ENCODE measurements around the gene GSTCD. TPM values are rescaled to one million over a fixed set of nuclear protein-coding genes. Genes with fewer than 3 reads are reported as not detected.
"Not testable (repeated sequence)": the region's sequence is repeated elsewhere in the genome, so short reads cannot be mapped to it uniquely, and the experiment has no call there.

GSTCD gene
- total RNA-seq, 1 experiment from 2014 or later, result 17.9 TPM

DNA sequence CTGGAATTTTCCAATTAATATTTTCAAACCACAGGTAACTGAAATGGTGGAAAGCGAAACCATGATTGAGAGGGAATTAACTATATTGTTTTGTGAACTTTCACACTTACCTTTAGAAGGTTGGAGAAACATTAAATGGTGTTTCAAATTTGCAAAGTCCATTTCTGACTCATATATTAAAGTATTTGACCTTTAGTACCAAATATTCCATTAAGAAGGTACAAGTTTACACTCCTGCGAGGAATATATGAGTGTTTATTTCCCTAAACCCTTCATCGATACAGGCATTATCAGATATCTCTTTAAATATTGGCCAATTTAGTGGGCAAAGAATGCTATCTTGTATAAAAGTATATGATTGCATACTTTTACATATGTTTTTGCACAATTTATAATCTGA is 142.6 kb downstream of the GSTCD start:
- H2AK5ac ChIP-seq (ENCODE audit: insufficient read length, low read length), result no peak overlapping the region
- WGBS (ENCODE audit: extremely low coverage, insufficient read length, low lambda C conversion rate), result no CpG with 5 or more reads among the region's 3 CpGs
- no peaks in the 10 kb centered on the region for H3K23me2 ChIP-seq (ENCODE audit: insufficient read length, low read depth, low read length, poor library complexity, severe bottlenecking)
- H4K5ac ChIP-seq (ENCODE audit: insufficient read length, low read depth, low read length), result no peak overlapping the region
- no peak for DNase-seq
- H3K79me1 ChIP-seq (ENCODE audit: insufficient read depth, low read depth, low read length, poor library complexity, severe bottlenecking), result no peaks in the 10 kb centered on the region
- H2AFZ ChIP-seq (ENCODE audit: low read length), result no peak overlapping the region
- no peak overlapping the region for H4K8ac ChIP-seq (replicated peaks; ENCODE audit: insufficient read length, low read depth, low read length)
- Mint-ChIP-seq H3K27me3 (ENCODE audit: low read depth) (no peaks in the 10 kb centered on the region), H3K36me3 (ENCODE audit: insufficient read depth in 1 of 3, low read depth in 3 of 3) (peaks cover 7 to 16% (median 10%) of the 10 kb centered on the region in 3 experiments), H3K27ac (no peak overlapping the region), H3K9me3 (peaks cover 12 to 14% of the 10 kb centered on the region in 2 experiments; a peak in 4 of 5 replicates), H3K4me1 (no peaks in the 10 kb centered on the region), H3K4me3 (no peak overlapping the region)
- no peak overlapping the region for H2BK120ac ChIP-seq (ENCODE audit: low read depth, low read length, poor library complexity, severe bottlenecking)
- no peak overlapping the region for H3K23ac ChIP-seq (ENCODE audit: insufficient read length, low read depth, low read length)
- H2BK12ac ChIP-seq (ENCODE audit: insufficient read length, low read depth, low read length), result no peak overlapping the region
- no peak overlapping the region for H3K4ac ChIP-seq (ENCODE audit: low read depth, low read length)
- no peak overlapping the region for H2BK15ac ChIP-seq (ENCODE audit: low read depth, low read length)
- H3K79me2 ChIP-seq (ENCODE audit: insufficient read depth, low read length), result no peaks in the 10 kb centered on the region
- no peak overlapping the region for H3K56ac ChIP-seq (ENCODE audit: insufficient read length, low read depth, low read length)
- no peak overlapping the region for H3T11ph ChIP-seq (ENCODE audit: low read length)
- no peaks in the 10 kb centered on the region for H3K9me3 ChIP-seq (ENCODE audit: control insufficient read depth, low read depth, low read length)
- no peak overlapping the region for H3K27ac ChIP-seq (ENCODE audit: insufficient read length, low read depth, low read length)
- no peak overlapping the region for H2BK5ac ChIP-seq (ENCODE audit: insufficient read length, low read length)
- no peak overlapping the region for H4K91ac ChIP-seq (ENCODE audit: insufficient read length, low read depth, low read length)
- TF ChIP-seq, protein P1, sequence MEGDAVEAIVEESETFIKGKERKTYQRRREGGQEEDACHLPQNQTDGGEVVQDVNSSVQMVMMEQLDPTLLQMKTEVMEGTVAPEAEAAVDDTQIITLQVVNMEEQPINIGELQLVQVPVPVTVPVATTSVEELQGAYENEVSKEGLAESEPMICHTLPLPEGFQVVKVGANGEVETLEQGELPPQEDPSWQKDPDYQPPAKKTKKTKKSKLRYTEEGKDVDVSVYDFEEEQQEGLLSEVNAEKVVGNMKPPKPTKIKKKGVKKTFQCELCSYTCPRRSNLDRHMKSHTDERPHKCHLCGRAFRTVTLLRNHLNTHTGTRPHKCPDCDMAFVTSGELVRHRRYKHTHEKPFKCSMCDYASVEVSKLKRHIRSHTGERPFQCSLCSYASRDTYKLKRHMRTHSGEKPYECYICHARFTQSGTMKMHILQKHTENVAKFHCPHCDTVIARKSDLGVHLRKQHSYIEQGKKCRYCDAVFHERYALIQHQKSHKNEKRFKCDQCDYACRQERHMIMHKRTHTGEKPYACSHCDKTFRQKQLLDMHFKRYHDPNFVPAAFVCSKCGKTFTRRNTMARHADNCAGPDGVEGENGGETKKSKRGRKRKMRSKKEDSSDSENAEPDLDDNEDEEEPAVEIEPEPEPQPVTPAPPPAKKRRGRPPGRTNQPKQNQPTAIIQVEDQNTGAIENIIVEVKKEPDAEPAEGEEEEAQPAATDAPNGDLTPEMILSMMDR (conservative IDR thresholded peaks at IDR 0.05), result no peak
- H3K4me2 ChIP-seq (ENCODE audit: insufficient read depth, insufficient read length, low read length), result no peak overlapping the region
- no peaks in the 10 kb centered on the region for H3K4me1 ChIP-seq (ENCODE audit: insufficient read depth, low read length)
- no peaks in the 10 kb centered on the region for H3K27me3 ChIP-seq (ENCODE audit: insufficient read depth, low read length)
- H3K14ac ChIP-seq (ENCODE audit: insufficient read depth, low read length), result no peak overlapping the region
- no peak overlapping the region for H3K18ac ChIP-seq (ENCODE audit: insufficient read length, low read depth, low read length)
- H3K9ac ChIP-seq (ENCODE audit: extremely low read depth, insufficient read length, low read length), result no peak overlapping the region
- no peak overlapping the region for H2BK20ac ChIP-seq (ENCODE audit: low read depth, low read length, poor library complexity, severe bottlenecking)
- no peaks in the 10 kb centered on the region for H4K20me1 ChIP-seq (ENCODE audit: control insufficient read depth, insufficient read depth, insufficient read length)

DNA sequence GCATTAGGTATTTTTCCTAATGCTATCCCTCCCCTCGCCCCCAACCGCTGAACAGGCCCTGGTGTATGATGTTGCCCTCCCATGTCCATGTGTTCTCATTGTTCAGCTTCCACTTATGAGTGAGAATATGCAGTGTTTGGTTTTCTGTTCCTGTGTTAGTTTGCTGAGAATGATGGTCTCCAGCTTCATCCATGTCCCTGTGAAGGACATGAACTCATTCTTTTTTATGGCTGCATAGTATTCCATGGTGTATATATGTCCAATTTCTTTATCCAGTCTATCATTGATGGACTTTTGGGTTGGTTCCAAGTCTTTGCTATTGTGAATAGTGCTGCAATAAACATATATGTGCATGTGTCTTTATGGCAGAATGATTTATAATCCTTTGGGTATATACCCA is 143.6 kb downstream of the GSTCD start:
- not testable (repeated sequence) for H2BK15ac ChIP-seq (ENCODE audit: low read depth, low read length); H3K4me3 Mint-ChIP-seq; H4K20me1 ChIP-seq (ENCODE audit: control insufficient read depth, insufficient read depth, insufficient read length); H2AFZ ChIP-seq (ENCODE audit: low read length); H2BK12ac ChIP-seq (ENCODE audit: insufficient read length, low read depth, low read length); H3K18ac ChIP-seq (ENCODE audit: insufficient read length, low read depth, low read length); H3K4me1 ChIP-seq (ENCODE audit: insufficient read depth, low read length); H3K9ac ChIP-seq (ENCODE audit: extremely low read depth, insufficient read length, low read length); H3K4ac ChIP-seq (ENCODE audit: low read depth, low read length); H2BK20ac ChIP-seq (ENCODE audit: low read depth, low read length, poor library complexity, severe bottlenecking); H3K4me1 Mint-ChIP-seq; H3K79me1 ChIP-seq (ENCODE audit: insufficient read depth, low read depth, low read length, poor library complexity, severe bottlenecking); H3K14ac ChIP-seq (ENCODE audit: insufficient read depth, low read length); H2BK120ac ChIP-seq (ENCODE audit: low read depth, low read length, poor library complexity, severe bottlenecking); H3K4me2 ChIP-seq (ENCODE audit: insufficient read depth, insufficient read length, low read length); H2BK5ac ChIP-seq (ENCODE audit: insufficient read length, low read length); H4K91ac ChIP-seq (ENCODE audit: insufficient read length, low read depth, low read length); H3K27me3 ChIP-seq (ENCODE audit: insufficient read depth, low read length); H3K9me3 ChIP-seq (ENCODE audit: control insufficient read depth, low read depth, low read length); H3K27ac Mint-ChIP-seq; DNase-seq; H3K23ac ChIP-seq (ENCODE audit: insufficient read length, low read depth, low read length); H3T11ph ChIP-seq (ENCODE audit: low read length); H2AK5ac ChIP-seq (ENCODE audit: insufficient read length, low read length); H3K23me2 ChIP-seq (ENCODE audit: insufficient read length, low read depth, low read length, poor library complexity, severe bottlenecking); H3K79me2 ChIP-seq (ENCODE audit: insufficient read depth, low read length); H3K27ac ChIP-seq (ENCODE audit: insufficient read length, low read depth, low read length); H4K5ac ChIP-seq (ENCODE audit: insufficient read length, low read depth, low read length); H4K8ac ChIP-seq (replicated peaks; ENCODE audit: insufficient read length, low read depth, low read length); H3K27me3 Mint-ChIP-seq (ENCODE audit: low read depth); H3K56ac ChIP-seq (ENCODE audit: insufficient read length, low read depth, low read length)
- peaks cover 12 to 25% (median 15%) of the 10 kb centered on the region in 3 experiments for H3K36me3 Mint-ChIP-seq (ENCODE audit: insufficient read depth in 1 of 3, low read depth in 3 of 3)
- WGBS (ENCODE audit: extremely low coverage, insufficient read length, low lambda C conversion rate), result no CpG with 5 or more reads among the region's 2 CpGs
- peaks cover 16 to 19% of the 10 kb centered on the region in 2 experiments; a peak in 4 of 5 replicates for H3K9me3 Mint-ChIP-seq
